ENCODE data around the gene CGREF1. TPM values are rescaled to one million over a fixed set of nuclear protein-coding genes. Genes with fewer than 3 reads are reported as not detected.

Gene CGREF1
- total and polyA plus RNA-seq, 2 donors (not counting 3 experiments of a cell fraction or from before 2014, with no cell fraction given): 2.9 to 5.8 TPM

DNA sequence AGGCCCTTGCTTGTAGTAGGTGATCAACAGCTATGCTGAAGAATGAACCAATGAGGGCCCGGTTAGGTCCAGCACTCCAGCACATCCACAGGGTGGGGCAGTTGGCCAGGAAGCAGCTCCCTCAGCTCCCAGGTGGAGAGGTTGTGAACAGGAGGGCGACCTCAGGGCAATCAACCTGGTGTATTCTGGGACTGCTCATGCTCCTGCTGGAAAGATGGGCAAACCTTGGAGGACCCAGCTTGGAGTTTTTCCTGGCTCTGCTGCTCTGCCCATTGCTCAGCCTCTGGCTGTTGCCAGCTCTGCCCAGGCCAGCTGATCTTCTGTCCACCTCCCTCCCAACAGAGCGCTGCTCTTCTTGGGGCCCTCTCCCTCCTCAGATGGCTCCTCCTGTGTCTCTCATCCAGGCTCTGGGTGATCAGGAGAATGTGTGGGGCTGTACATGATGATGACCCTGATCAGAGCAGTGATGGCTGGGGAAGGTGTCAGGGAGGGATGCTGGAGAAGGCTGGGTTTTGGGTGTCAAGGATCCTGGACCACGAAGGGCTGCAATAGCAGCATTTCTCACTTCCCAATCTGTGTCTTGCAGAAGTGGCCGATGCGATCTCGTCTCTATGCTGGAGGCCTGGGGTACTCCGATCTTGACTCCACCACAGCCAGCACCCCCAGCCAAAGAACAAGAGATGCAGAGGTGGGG is 33.3 kb upstream of the CGREF1 start:
- no peak for TF ChIP-seq GATA2 (IDR thresholded peaks at IDR 0.05; ENCODE audit: insufficient read depth, insufficient read length, low read depth, low read length)
- TF ChIP-seq FOS (IDR thresholded peaks at IDR 0.05; ENCODE audit: borderline replicate concordance, insufficient read depth, low read length): no peak
- TF ChIP-seq, protein P1, sequence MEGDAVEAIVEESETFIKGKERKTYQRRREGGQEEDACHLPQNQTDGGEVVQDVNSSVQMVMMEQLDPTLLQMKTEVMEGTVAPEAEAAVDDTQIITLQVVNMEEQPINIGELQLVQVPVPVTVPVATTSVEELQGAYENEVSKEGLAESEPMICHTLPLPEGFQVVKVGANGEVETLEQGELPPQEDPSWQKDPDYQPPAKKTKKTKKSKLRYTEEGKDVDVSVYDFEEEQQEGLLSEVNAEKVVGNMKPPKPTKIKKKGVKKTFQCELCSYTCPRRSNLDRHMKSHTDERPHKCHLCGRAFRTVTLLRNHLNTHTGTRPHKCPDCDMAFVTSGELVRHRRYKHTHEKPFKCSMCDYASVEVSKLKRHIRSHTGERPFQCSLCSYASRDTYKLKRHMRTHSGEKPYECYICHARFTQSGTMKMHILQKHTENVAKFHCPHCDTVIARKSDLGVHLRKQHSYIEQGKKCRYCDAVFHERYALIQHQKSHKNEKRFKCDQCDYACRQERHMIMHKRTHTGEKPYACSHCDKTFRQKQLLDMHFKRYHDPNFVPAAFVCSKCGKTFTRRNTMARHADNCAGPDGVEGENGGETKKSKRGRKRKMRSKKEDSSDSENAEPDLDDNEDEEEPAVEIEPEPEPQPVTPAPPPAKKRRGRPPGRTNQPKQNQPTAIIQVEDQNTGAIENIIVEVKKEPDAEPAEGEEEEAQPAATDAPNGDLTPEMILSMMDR (IDR thresholded peaks at IDR 0.05; ENCODE audit: extremely low read depth in 1 of 2, insufficient read depth in 1 of 2, low read depth in 1 of 2, low read length in 2 of 2): no peak
- no peak for TF ChIP-seq POLR2A (IDR thresholded peaks at IDR 0.05; ENCODE audit: low read depth, low read length)
- TF ChIP-seq JUN (IDR thresholded peaks at IDR 0.05; ENCODE audit: borderline replicate concordance, insufficient read depth, insufficient read length, low read depth): no peak
- no peak for TF ChIP-seq POLR2AphosphoS5 (IDR thresholded peaks at IDR 0.05; ENCODE audit: insufficient read depth, low read depth, low read length)
- no peak for TF ChIP-seq EZH2 (IDR thresholded peaks at IDR 0.05; ENCODE audit: borderline replicate concordance, low read depth, low read length, severe bottlenecking)
- TF ChIP-seq MYC (IDR thresholded peaks at IDR 0.05; ENCODE audit: low read depth, low read length): no peak
- TF ChIP-seq, protein P2, sequence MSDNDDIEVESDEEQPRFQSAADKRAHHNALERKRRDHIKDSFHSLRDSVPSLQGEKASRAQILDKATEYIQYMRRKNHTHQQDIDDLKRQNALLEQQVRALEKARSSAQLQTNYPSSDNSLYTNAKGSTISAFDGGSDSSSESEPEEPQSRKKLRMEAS (IDR thresholded peaks at IDR 0.05; ENCODE audit: insufficient read depth, insufficient read length): no peak
- BruUV-seq (replicated peaks): no TSS peak
- DNase-seq (ENCODE audit: low read depth, low spot score): no peak
- no peak overlapping the region for H2AFZ ChIP-seq (ENCODE audit: low read depth, low read length)
- intact Hi-C loops (cut with micrococcal nuclease) (loop anchor here (10.0 kb wide), 1 partner anchor 167 kb away; no protein-coding TSS in a partner anchor), dilution Hi-C loops (cut with MboI; ENCODE audit: extremely low pct_ligation_motif_present, low sequenced_read_pairs) (no loop called here)
- no peak overlapping the region for H3K4me2 ChIP-seq (ENCODE audit: insufficient read depth, low read length)
- no peak for FAIRE-seq
- CTCF ChIA-PET: interaction anchor here (0.8 to 2.1 kb wide), 6 partner anchors 13 to 128 kb away, joined by 3 to 9 read pairs (median 3); partner anchors contain the start of gene PREB
- no peak overlapping the region for H3K4me3 ChIP-seq (replicated peaks in 1 of 3; ENCODE audit: insufficient read depth in 1 of 3, low read depth in 1 of 3, low read length in 3 of 3)
- no peaks in the 10 kb centered on the region for H3K9me3 ChIP-seq (replicated peaks; ENCODE audit: control insufficient read depth, insufficient read depth, low read length)
- POLR2A ChIA-PET: no interaction called here
- H3K27me3 ChIP-seq (ENCODE audit: control insufficient read depth in 2 of 2, insufficient read depth in 2 of 2, low read length in 2 of 2): peaks cover 0 to 1% of the 10 kb centered on the region in 2 experiments
- no peak overlapping the region for H3K9ac ChIP-seq (replicated peaks; ENCODE audit: extremely low read depth, insufficient read depth, low read length)
- no peaks in the 10 kb centered on the region for H4K20me1 ChIP-seq (replicated peaks; ENCODE audit: control insufficient read depth, extremely low read depth, insufficient read depth, low read length)
- no peaks in the 10 kb centered on the region for H3K79me2 ChIP-seq (ENCODE audit: control insufficient read depth, insufficient read depth, low read length)
- H3K27ac ChIP-seq (ENCODE audit: insufficient read depth, low read depth, low read length): no peak overlapping the region
- H3K4me1 ChIP-seq (ENCODE audit: control insufficient read depth, extremely low read depth, insufficient read depth, low read length): no peaks in the 10 kb centered on the region
- no peaks in the 10 kb centered on the region for H3K9me1 ChIP-seq (replicated peaks; ENCODE audit: control insufficient read depth, extremely low read depth, insufficient read depth, low read length)
- H3K36me3 ChIP-seq (ENCODE audit: control insufficient read depth in 2 of 2, extremely low read depth in 1 of 2, insufficient read depth in 2 of 2, low read length in 2 of 2): no peaks in the 10 kb centered on the region

Measured in endothelial cell of umbilical vein (primary cell).